EH (cell line): ENCODE measurements around the gene MAP3K7.

Source experiments
- DNase-seq: peaks from one replicate; pipeline ENCODE4 v3.0.0-alpha.2; 2015; ENCODE audit warnings: low read depth

Gene MAP3K7

DNA sequence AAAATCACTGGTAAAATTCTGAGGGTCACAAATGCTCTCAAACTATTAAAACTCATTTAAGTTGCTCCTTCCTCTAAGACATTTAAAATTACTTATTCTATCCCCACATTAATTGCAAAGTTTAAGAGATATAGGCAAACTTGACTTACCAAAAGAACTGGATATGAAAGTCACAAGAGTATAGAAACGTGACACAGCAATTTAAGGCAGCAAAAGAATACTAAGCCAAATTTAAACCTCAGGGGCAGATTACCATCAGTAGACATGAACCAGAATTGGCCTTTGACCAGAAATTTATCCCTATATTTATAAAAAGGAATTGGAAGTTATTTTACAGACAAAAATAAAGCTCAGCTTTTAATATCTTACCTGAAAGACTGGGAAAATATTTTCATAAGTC, 56.0 kb downstream of the MAP3K7 start:
- DNase-seq, result no peak

DNA sequence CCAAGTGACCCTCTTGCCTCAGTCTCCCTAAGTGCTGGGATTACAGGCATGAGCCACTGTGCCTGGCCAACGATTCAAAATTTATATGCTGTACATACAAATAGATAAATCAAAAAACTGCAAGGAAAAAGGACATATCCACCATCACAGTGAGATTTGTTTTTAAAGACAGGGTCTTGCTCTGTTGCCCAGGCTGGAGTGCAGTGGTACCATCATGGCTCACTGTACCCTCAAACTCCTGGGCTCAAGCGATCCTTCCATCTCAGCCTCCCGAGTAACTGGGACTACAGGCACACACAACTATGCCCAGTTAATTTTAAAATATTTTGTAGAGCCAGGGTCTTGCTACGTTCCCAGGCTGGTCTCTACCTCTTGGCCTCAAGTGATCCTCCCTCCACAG, 61.5 kb downstream of the MAP3K7 start:
- DNase-seq, result no peak

DNA sequence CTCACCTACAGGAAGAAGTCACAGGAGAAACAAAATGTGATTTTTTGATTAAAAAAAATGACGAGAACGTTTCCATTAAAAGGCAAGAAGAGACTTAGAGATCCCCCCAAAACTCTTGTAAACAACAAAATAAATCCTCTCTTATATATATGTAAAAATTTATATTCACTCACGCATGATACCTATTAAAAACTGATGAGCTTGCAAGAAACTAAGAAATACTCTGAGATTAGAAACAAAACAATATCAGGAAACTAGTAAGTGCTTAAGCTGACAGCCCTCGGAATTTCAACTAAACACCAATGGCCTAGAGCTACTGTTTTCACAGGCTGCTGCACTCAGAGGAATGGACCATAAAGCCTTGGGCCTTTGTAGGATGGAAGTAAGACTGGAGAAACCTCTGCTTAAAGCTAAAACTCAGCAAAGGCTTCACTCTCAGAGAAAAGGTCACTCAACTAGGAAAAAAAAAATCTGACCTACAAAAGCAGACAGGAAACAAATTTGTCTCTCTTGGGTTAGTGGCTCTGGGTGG, 63.0 kb downstream of the MAP3K7 start:
- no peak for DNase-seq

DNA sequence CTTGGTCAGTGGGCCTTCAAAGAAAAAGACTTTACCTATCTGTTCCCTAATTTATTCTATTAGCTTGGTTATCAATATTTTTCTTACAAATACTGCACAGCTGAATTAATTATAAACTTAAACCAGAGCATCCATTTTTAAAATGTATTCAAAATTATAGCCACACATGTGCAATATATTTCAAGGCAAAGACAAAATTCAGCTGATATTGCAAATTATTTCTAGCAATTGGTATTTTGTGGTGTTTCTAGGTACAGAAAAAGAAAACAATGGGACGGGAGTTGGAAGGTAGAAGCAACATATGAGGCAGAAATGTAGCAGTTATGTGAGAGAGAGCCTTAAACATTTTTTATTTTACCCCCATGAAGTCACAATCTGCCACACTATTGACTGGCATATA, 64.9 kb downstream of the MAP3K7 start:
- DNase-seq, result no peak

DNA sequence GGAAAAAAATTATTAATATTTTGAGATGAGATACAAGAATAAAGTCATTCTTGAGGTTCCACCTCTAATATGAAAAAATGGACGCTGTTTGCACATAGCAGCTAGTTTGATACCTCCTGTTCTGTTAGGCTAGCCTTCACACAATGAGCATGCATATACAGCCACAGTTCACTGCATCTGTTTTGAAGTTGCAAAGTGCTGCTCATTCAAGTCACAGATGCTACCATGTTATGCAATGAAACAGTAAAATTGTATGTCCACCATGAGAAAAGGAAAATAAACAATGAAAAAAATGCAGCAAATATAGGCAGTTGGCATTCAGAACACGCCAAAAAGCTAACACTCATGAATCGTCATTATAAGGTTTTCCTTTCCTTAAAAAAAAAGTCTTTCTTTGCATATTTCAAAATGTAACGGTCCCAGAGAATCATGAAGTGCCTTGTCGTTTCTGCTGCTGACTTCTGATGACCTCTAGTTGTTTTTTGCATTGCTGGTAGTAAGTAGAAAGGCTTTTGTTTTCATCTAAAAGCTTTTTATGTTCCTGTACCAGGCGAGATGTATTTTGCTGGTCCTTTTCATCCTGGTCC, 70.7 kb downstream of the MAP3K7 start:
- DNase-seq, result no peak

DNA sequence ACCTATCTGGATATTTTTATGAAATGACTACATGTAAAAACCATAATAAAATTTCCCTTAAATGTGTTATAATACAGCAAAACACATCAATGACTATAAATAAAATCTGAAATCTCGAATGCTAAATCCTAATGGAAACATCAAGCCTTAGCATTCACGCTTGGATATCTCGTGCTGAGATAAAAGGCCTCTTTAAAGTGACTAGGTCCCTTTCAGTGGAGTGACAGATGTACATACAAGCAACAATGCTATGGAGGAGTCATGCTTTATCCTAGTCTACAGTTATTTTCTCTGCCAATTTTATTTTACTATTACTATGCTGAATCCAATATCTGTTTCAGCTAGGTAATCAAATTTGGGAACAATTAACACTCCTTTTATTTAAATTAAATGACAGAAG, 72.4 kb downstream of the MAP3K7 start:
- DNase-seq, result no peak

DNA sequence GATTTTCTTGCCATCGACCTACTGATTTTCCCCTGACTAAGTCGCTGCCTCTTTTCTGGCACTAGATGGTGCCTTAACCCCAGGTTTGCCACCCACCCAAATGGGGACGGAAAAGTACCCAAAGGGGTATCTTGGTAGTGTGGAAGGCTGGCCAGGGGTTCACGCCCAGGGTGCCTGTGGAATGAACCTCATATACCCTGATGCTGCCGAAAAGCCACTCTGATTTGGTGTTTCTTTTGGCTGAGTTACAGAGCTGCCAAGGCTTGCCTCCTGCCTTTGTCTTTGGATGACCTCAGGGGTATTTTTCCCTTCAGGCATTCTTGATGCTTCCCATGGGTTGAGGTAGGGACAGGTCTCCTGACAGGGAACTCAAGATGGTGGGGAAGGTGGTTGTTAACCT, 78.1 kb downstream of the MAP3K7 start:
- DNase-seq, result no peak

DNA sequence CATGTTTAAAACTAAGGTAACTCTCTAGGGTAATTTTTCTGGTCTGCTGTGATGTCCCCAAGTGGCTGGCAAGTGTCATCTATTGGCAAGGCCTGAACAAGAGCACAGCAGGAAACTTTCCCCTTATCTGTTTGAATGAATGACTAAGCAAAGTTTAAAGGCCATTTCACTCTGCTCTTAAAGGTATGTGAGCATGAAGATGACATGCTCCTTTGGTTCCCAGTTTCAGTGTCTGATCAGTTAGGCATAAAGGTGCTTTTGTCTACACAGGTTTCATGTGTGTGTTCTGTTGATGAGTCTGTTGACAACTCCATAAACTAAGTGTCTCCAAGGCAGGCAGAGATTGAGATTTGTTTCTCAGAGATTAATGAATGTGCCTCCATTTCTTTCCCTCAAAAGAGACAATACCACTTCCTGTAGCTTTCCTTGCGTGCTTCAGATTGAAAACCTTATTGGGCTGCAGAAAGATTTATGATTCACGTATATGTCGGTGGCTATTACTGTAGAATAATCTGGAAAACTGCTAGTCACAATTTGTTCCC, 83.9 kb downstream of the MAP3K7 start:
- no peak for DNase-seq

DNA sequence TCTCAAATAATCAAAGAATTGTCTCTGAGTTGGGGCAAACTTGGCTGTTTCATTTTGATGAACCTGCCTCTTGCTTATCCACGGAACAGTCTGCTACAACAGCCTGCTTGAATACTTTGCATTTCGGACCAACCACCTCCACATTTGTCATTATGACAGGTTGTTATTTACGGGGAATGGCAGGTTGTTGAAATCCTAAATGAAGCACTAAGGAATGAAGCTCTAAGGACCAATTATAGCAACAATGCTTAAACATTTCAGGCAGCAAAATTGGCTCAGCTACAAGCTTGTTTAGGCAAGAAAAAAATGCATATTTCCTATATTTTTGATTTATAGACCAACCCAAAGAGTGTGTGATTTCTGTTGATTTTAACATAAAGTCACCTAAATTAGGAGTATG, 84.5 kb downstream of the MAP3K7 start:
- DNase-seq, result no peak

DNA sequence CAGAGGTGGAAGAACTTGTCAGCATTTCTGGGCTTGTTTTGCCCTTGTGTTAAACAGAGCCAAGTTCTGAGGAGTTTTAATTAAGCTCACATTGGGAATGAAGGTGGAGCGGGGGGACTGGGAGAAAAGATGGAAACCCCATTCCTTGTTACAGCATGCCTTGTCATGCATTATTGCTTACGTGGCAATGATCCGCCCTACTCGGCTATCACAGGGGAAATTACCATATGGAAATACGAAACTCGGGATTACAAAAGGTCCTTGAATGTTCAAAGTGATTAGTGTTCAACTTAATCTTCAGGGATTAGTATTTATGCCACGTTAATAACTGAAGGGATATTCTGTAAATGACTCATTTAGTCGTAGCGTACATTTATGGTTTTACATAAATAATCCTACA, 86.4 kb downstream of the MAP3K7 start:
- DNase-seq, result no peak

DNA sequence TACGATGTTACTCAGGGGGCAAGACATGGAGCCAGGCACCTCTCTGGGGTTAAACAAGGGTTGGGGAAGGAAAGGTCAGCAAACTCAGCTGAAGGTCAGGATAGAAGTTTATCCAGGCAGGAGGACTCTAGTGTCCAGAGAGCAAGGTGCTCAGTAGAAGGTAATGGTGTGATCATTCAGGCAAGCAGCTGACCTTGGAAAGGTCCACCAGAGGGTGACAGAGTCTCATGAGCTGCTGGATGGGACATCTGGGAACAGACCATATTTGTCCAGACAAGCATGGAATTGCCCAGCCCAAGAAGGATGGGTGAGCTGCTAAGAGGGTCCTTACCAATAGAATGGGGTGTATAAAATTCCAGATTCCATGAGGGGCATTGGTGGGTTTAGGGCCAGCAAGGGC, 89.5 kb downstream of the MAP3K7 start:
- DNase-seq, result peak; percentile 11

DNA sequence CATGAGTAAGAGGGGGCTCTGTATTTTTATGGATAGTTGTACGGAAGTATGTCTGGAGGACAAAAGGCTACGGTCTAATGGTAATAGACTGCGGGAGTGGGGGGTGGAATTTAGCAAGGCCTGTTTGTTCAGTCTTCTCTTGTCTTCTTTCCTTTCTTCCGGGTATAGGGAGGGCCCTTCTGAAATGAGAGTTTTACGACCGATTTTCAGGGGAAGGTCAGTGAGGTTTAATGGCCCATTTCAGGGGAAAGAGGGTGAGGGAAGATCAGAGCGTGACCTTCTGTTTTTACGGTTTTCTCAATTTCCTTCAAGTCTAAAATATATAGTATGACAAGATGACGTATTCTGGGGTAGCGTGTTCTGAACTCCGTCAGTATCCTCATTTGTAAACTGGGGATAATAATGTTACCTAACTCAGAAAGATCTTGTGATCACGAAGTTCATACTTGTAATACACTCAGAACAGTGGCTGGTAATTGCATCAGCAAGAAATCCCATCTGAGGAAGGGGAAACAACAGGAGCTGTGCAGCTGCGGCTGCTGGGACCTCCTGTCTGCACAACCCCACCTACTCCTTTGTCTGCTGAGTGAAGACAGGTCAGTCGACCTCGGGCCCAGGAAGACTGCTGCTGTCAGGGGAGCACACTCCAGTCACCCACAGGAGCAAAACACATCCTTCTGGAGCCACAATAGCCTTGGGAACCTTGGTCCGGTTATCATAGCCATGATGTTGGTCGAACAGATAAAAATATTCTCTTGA, 90.4 kb downstream of the MAP3K7 start:
- DNase-seq, result no peak

DNA sequence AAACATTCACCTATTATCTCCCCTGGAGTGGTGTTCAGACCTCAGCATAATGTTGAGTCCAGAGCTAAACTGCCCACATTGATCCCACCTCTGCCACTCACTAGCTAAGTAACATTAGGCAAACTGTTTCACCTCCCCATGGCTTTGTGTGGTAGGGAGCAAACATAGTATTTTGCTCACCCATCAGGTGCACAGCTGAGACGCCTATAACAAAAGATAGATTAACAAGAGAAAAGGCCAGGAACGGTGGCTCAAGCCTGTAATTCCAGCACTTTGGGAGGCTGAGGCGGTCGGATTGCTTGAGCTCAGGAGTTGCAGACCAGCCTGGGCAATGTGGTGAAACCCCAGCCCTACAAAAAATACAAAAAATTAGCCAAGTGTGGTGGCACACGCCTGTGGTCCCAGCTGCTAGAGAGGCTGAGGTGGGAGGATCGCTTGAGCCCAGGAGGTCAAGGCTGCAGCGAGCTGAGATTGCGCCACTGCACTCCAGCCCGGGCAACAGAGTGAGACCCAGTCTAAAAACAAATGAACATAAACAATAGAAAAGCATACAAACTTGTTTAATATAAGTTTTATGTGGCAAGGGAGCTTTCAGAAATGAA, 91.6 kb downstream of the MAP3K7 start:
- DNase-seq, result no peak

DNA sequence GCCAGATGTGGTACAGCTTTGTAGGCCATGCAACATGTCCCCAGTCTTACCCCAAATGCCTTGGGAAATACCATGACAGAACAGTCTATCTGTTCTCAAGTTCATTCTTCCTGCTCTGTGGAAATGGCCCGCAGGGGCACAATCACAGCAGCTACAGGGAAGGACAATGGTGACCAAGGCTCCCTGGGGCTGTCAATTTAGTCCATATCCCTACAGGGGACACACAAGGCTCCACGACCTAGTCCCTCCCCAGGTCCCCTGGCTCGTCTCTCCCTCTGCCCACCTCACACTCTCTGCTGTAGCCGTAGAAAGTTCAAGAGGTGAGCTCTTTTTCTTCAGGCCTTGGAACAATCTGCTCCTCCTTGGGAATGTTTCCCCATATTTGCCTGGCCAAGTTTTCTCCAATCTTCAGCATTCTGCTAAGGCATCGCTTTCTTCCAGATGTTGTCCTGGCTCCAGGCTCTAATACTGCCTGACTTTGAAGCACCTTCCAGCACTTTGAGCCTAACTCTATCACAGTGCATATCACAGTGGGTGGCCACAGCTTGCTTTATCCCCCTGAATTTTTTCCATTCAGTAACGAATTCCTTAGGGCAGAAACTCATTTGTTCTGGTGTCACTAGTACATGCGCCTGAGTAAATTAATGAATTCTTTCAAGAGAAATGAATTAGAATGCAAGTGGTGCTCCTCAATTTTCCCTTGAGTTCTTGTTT, 92.6 kb downstream of the MAP3K7 start:
- no peak for DNase-seq

DNA sequence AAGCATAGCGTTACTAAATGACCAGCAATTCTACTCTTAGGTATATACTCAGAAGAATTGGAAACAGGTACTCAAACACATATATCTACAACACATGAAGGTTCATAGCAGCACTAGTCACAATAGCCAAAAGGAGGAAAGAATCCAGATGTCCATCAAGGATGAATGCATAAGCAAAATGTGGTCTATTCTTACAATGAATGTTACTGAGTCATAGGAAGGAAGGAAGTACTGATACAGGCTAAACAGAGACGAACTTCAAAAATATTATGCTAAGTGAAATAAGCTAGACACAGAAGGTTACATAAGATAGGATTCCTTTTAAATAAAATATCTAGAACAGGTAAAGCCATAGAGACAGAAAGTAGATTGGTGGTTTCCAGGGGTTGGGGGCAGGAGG, 93.5 kb downstream of the MAP3K7 start:
- no peak for DNase-seq

DNA sequence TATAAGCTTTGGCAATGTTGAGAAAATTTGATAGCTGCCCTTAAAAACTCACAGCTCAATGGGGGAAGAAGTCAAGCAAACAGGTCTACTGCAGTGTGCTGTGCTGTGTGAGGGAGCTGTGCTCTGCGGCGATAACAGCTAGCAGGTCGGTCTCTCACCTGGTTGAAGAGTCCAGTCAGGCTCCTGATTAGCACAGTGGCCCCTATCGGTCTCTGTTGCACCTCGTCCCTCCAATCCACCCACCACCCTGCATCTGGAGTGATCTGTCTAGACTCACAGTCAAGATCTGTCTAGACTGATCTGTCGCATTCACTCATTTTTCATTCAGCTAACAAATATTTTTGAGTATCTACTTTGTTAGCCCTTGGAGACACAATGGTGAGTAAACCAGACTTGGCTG, 94.1 kb downstream of the MAP3K7 start:
- DNase-seq, result no peak

DNA sequence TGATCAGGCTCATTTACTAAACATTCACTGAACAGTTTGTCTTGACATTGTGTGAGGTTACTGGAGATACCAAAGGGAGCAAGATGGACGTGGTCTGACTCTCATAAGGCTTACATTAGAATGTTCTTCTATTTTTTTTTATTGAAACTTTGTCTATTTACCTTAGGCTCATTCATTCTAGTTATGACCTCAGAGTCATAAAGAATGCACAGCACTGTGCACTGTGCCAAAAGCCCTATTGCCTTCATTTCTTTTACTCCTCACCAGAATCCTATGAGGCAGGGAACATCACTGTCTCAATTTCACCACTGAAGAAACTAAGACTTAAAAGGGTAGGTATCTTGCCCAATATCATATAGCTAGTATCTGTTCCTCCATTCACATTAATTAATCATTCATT, 94.5 kb downstream of the MAP3K7 start:
- no peak for DNase-seq

DNA sequence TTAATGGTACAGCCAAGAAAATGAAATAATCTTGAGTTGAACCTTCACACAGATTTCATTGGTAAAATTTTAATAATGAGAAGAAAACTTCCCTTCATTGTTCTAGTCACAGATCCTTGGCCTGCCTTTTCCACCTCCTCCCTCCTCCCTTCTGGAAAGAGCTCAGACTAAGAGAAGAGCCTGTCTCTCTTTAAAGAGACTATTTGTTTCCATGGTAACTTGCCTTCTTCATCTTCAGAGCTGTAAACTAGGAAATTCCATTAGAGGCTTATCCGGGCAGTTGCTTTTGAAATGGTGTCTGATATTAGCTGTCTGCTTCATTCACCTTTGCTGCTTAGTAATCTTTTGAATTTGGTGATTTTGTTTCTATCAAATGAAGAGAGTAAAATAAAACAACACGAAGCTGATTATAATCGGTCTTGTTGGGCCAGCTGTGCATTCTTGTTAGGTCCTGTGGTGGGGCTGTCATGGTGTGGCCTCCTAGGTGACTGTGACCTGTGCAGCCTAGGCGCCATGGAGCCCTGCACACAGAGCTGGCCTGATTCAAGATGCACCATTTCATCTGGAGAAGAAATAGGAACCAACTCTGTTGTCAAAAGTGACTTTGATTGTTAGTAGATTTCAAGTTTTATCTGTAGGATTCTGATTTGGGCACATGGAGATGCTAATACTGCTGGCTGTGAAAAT, 96.7 kb downstream of the MAP3K7 start:
- DNase-seq, result no peak

DNA sequence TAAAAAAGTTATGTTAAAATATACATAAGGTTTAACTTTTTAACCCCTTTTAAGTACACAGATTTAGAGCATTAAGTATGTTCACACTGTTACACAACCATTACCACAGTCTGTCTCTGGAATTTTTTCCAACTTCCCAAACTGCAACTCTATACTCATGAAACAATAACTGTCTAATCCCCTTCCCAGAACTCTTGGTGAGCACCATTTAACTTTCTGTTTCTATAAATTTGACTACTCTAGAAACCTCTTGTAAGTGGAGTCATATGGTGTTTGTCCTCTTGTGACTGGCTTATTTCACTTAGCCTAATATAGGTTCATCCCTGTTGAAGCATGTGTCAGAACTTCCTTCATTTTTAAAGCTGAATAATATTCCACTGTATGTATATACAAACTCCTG, 98.1 kb downstream of the MAP3K7 start:
- no peak for DNase-seq

DNA sequence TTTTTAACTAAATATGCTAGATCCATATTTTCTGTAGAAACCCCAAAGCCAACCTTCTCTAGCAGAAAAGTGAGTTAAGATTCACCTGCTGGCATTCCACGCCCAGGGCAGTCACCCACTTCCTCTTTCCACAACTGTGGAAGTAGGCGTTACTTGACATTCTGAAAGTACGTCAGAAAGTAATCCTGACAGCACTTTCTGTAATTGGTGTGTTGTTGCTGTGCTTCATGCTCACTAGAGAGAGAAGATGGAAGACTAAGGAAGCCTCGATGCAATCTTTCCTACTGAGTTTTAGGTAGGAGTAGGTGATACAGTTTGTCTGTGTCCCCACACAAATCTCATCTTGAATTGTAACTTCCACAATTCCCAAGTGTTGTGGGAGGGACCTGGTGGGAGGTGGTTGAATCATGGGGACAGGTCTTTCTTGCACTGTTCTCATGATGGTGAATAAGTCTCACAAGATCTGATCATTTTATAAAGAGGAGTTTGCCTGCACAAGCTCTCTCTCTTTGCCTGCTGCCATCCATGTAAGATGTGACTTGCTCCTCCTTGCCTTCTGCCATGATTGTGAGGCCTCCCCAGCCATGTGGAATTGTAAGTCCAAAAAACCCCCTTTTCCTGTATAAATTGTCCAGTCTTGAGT, 101.1 kb downstream of the MAP3K7 start:
- no peak for DNase-seq

DNA sequence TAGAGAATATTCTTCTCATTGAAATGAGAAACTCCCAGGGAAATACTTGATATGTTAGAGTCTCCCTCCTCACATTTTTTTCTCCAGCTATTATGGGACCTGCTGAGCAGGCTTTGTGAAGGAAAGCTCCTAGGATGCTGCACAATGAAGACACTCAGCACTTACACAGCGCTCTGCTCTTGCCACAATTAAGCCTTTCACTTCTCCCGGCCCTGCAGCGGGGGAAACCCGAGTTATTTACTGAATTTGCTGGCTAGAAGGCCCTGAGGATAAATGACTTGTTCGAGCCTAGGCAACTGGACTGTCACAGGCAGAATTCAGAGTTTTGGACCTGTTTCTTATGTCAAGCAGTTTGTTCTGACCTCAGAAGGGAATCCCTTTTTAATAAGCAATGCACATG, 102.0 kb downstream of the MAP3K7 start:
- no peak for DNase-seq
